ENCODE data around the gene SOCS2. TPM values are rescaled to one million over a fixed set of nuclear protein-coding genes. Genes with fewer than 3 reads are reported as not detected.

The SOCS2 gene
- total RNA-seq, 1 experiment from 2014 or later: 15.2 TPM

DNA sequence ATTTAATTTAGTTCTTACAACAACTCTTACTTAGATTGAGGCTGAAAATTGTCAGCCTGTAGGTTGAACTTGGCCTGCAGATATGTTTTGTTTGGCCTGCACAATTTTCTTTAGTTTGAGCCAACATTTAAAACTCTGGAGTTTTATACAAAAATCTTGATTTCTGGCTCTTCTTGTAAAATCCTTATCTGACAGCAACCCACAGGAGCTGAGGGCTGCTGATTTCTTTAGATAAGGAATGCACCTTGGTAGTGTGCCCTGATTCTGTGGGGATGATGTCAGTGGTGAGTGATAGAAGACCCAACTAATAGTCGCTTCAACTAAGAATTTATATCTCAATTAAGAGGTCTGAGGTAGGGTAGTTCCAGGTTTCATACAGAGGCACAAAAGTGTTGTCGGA is 49.5 kb downstream of the SOCS2 start (continued):
- no peak for TF ChIP-seq SP1 (IDR thresholded peaks at IDR 0.05; ENCODE audit: low read depth)
- no peak for TF ChIP-seq EZH2 (IDR thresholded peaks at IDR 0.05)
- TF ChIP-seq MAX (IDR thresholded peaks at IDR 0.05): no peak
- no peak for TF ChIP-seq CEBPB (IDR thresholded peaks at IDR 0.05; ENCODE audit: low read depth)

GRCh38 chr12:93622485-93622884 is 50.0 kb downstream of the SOCS2 start:
- Histone ChIP-seq H3K27ac (ENCODE audit: low read depth, low read length) (no peak overlapping the region), H3K9me2 (ENCODE audit: insufficient read depth) (no peaks in the 10 kb centered on the region), H3K79me2 (ENCODE audit: insufficient read depth, low read length) (no peaks in the 10 kb centered on the region), H3K27me3 (ENCODE audit: insufficient read depth, low read length) (no peaks in the 10 kb centered on the region), H3K9ac (ENCODE audit: low read length) (no peak overlapping the region), H3K4me2 (ENCODE audit: low read length) (no peak overlapping the region), H3K9me3 (ENCODE audit: control insufficient read depth in 1 of 2, insufficient read depth in 1 of 2, low read depth in 1 of 2, low read length in 2 of 2) (no peaks in the 10 kb centered on the region), H3K4me3 (replicated peaks in 1 of 2; ENCODE audit: low read depth in 1 of 2, low read length in 2 of 2) (no peak overlapping the region), H4K20me1 (ENCODE audit: insufficient read depth) (no peaks in the 10 kb centered on the region), H3K36me3 (ENCODE audit: control insufficient read depth in 1 of 2, insufficient read depth in 2 of 2, low read length in 2 of 2) (no peaks in the 10 kb centered on the region), H3K4me1 (ENCODE audit: control insufficient read depth in 1 of 2, insufficient read depth in 2 of 2, low read length in 2 of 2) (peaks cover 14 to 29% of the 10 kb centered on the region in 2 experiments), H2AFZ (ENCODE audit: low read depth, low read length, poor library complexity, severe bottlenecking) (peak overlapping the region; percentile 17)
- no peak for ATAC-seq
- intact Hi-C loops (cut with micrococcal nuclease): no loop called here
- TF ChIP-seq, protein P1, sequence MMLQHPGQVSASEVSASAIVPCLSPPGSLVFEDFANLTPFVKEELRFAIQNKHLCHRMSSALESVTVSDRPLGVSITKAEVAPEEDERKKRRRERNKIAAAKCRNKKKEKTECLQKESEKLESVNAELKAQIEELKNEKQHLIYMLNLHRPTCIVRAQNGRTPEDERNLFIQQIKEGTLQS (IDR thresholded peaks at IDR 0.05): no peak
- TF ChIP-seq TCF7L2 (IDR thresholded peaks at IDR 0.05; ENCODE audit: borderline replicate concordance, extremely low read depth, insufficient read depth, insufficient read length) (no peak), EZH2 (IDR thresholded peaks at IDR 0.05) (no peak), YY1 (IDR thresholded peaks at IDR 0.05; ENCODE audit: extremely low read depth, insufficient replicate concordance, low read depth, low read length) (no peak), FOSL1 (IDR thresholded peaks at IDR 0.05; ENCODE audit: low read depth) (no peak), CBX3 (IDR thresholded peaks at IDR 0.05; ENCODE audit: low read depth) (no peak), ELF1 (IDR thresholded peaks at IDR 0.05; ENCODE audit: borderline replicate concordance, low read depth) (no peak), SIN3A (IDR thresholded peaks at IDR 0.05; ENCODE audit: low read depth) (no peak), SRF (IDR thresholded peaks at IDR 0.05; ENCODE audit: low read depth) (no peak), CTCF (IDR thresholded peaks at IDR 0.05 in 2 of 3, conservative IDR thresholded peaks at IDR 0.05 in 1 of 3; ENCODE audit: borderline replicate concordance in 1 of 3, insufficient read depth in 1 of 3, low read depth in 2 of 3, low read length in 2 of 3) (no peak), CEBPB (IDR thresholded peaks at IDR 0.05; ENCODE audit: low read depth) (no peak)
- RAD21 ChIA-PET (ENCODE audit: low non-redundant PET in 1 of 2, low total read pairs in 2 of 2, uncharacterized antibody in 2 of 2, unreplicated experiment in 2 of 2): no interaction called here
- no peak for DNase-seq (ENCODE audit: low read depth, low spot score)
- no TSS peak for BruUV-seq (replicated peaks)
- CTCF ChIA-PET: no interaction called here
- POLR2A ChIA-PET: no interaction called here

Measured in HCT116 (cell line).